KOPT-K1 (cell line): ENCODE data around the gene PNLIPRP3.
"Not testable (repeated sequence)": the region's sequence is repeated elsewhere in the genome, so short reads cannot be mapped to it uniquely, and the experiment has no call there.

ENCODE experiments used
- H3K27ac ChIP-seq: fragments of 200-600 bp; sonication (generic); 2 replicates; pipeline ENCODE4 v1.5.1; 2016; ENCODE audit warnings: antibody characterized with exemption, mild to moderate bottlenecking, low read depth, low read length; ENCODE audit not compliant: poor library complexity, severe bottlenecking
- H3K36me3 ChIP-seq: fragments of 200-600 bp; sonication (generic); 2 replicates; pipeline ENCODE4 v1.5.1; 2017; ENCODE audit warnings: antibody characterized with exemption, mild to moderate bottlenecking, low read length, moderate library complexity; ENCODE audit not compliant: insufficient read depth
- H3K9me3 ChIP-seq: fragments of 200-600 bp; sonication (generic); 2 replicates; pipeline ENCODE4 v1.5.1; 2017; ENCODE audit warnings: antibody characterized with exemption, low read length, mild to moderate bottlenecking; ENCODE audit not compliant: insufficient read depth, poor library complexity, severe bottlenecking

Gene PNLIPRP3

GRCh38 chr10:116427671-116428070 is at the start of gene PNLIPRP3:
TSS of gene PNLIPRP3 (plus strand) at chr10:116427847. CDS start at chr10:116428013, 166 bp downstream.
- Histone ChIP-seq H3K36me3 (no peaks in the 10 kb centered on the region), H3K9me3 (no peaks in the 10 kb centered on the region), H3K27ac (no peak within 1 kb of the TSS)

DNA sequence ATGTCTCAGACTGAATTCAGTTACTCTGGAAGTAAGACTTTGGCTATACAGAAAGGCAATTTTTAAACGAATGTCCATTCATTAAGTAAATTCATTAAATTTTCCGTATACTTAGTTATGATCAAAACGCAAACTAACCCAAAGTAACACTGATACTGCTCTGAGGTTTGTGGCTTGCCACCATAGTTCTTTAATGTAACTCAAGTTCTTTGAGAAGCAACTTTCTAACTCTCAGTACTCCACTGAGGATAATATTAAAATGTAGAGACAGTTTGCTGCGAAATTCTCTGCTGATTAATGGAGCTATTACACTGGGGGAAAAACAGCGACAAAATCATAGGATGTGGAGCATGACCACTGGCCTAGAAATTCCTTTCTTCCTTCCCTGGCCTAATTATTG is 45.4 kb upstream of the PNLIPRP3 start:
- Histone ChIP-seq H3K27ac (no peak overlapping the region), H3K9me3 (no peaks in the 10 kb centered on the region), H3K36me3 (no peaks in the 10 kb centered on the region)

- Histone ChIP-seq H3K27ac (no peak overlapping the region), H3K9me3 (no peaks in the 10 kb centered on the region), H3K36me3 (no peaks in the 10 kb centered on the region)
Observed at GRCh38 chr10:116385311-116385710, 42.3 kb upstream of the PNLIPRP3 start.

DNA sequence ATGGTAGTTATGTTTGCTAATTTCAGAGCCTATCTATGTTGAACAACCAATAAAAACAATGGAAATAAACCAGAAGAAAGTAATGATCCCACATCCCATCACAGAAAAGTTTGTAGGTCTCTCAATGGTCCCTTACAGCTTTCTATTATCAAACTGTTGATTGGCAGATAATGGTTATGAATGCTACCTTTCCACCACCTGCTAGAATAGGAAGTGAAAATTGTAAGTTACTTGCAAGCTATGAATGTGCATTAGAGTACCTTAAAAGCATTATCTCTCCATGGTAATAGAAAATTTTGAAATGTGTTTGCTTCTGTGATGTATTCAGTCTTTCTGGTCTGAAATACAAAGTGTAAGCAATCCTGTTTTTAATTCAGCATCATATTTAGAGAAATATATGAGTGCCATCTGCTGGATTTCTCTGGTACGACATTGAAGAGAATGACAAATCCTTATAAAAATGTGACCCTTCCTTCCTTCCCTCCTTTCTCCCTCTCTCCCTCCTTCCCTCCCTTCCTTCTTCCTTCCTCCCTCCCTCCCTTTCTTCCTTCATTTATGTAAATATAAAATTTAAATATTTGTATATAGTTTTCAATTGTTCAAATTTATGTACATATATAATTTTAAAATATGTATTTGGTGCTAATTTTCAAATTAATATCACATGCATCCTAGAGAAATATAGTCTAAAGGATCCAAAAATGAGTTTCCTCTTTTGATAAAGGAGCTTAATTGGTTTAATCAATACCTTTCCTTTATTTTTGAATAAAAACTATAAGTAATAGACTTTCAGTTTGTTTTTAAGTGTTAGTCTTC is 41.4 kb upstream of the PNLIPRP3 start:
- no peaks in the 10 kb centered on the region for H3K9me3 ChIP-seq
- no peak overlapping the region for H3K27ac ChIP-seq
- no peaks in the 10 kb centered on the region for H3K36me3 ChIP-seq

DNA sequence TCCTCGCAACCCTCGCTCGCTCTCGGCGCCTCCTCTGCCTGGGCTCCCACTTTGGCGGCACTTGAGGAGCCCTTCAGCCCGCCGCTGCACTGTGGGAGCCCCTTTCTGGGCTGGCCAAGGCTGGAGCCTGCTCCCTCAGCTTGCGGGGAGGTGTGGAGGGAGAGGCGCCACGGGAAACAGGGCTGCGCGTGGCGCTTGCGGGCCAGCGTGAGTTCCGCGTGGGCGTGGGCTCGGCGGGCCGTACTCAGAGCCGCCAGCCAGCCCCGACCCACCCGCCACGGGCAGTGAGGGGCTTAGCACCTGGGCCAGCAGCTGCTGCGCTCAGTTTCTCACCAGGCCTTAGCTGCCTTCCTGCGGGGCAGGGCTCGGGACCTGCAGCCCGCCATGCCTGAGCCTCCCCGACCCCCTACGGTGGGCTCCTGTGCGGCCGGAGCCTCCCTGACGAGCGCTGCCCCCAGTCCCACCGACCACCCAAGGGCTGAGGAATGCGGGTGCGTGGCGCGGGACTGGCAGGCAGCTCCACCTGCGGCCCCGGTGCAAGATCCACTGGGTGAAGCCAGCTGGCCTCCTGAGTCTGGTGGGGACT is 34.3 kb upstream of the PNLIPRP3 start:
- H3K27ac ChIP-seq, H3K9me3 ChIP-seq, H3K36me3 ChIP-seq: not testable (repeated sequence)

- Histone ChIP-seq H3K27ac (no peak overlapping the region), H3K9me3 (no peaks in the 10 kb centered on the region), H3K36me3 (no peaks in the 10 kb centered on the region)
Observed at GRCh38 chr10:116395223-116395985, 32.2 kb upstream of the PNLIPRP3 start.

- no peak overlapping the region for H3K27ac ChIP-seq
- H3K36me3 ChIP-seq, result no peaks in the 10 kb centered on the region
- no peaks in the 10 kb centered on the region for H3K9me3 ChIP-seq
Observed at GRCh38 chr10:116398224-116398623, 29.4 kb upstream of the PNLIPRP3 start.

GRCh38 chr10:116402858-116403257 is 24.8 kb upstream of the PNLIPRP3 start:
- no peaks in the 10 kb centered on the region for H3K36me3 ChIP-seq
- H3K27ac ChIP-seq, result no peak overlapping the region
- H3K9me3 ChIP-seq, result no peaks in the 10 kb centered on the region

- H3K9me3 ChIP-seq, result no peaks in the 10 kb centered on the region
- H3K36me3 ChIP-seq, result no peaks in the 10 kb centered on the region
- H3K27ac ChIP-seq, result no peak overlapping the region
Observed at GRCh38 chr10:116403740-116404250, 23.9 kb upstream of the PNLIPRP3 start.

- no peak overlapping the region for H3K27ac ChIP-seq
- no peaks in the 10 kb centered on the region for H3K36me3 ChIP-seq
- H3K9me3 ChIP-seq, result no peaks in the 10 kb centered on the region
Observed at GRCh38 chr10:116408719-116409118, 18.9 kb upstream of the PNLIPRP3 start.

DNA sequence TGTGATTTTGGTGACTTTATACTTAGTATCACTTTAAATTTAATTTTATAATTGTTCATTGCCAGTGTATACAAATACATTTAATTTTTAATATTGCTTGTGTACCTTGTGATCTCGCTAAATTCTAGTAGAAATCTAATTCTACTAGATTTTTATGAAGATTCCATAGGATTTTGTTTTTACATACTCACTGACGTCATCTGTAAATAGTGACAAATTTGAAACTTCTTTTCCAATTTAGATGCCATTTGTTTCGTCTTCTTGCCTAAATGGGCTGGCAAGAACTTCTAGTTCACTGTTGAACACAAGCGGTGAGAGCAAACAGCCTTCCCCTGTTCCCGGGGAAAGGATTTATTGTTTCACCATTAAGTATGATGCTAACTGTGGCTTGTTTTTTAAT is 17.3 kb upstream of the PNLIPRP3 start:
- Histone ChIP-seq H3K27ac (no peak overlapping the region), H3K36me3 (no peaks in the 10 kb centered on the region)

DNA sequence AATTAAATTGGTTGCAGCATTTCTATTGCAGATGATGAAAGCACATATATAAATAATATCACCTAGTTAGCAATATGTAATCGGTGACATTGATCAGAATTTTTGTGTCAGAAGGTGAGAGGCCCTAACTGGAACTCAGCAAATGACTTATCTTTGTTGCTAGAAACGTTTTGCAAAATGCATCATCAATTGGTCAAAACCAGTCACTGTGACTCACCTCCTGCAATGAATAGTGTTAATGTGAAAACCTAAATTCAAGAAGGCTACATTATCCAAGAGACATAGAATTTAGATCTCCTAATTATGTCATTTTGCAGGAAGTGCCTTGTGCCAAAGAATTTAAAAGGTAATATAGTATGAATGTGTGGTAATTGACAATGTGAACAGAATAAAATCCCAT is 9.8 kb upstream of the PNLIPRP3 start:
- Histone ChIP-seq H3K36me3 (no peaks in the 10 kb centered on the region), H3K9me3 (no peaks in the 10 kb centered on the region), H3K27ac (no peak overlapping the region)

More for the DNA sequence above, 17.3 kb upstream of the PNLIPRP3 start:
- no peaks in the 10 kb centered on the region for H3K9me3 ChIP-seq

DNA sequence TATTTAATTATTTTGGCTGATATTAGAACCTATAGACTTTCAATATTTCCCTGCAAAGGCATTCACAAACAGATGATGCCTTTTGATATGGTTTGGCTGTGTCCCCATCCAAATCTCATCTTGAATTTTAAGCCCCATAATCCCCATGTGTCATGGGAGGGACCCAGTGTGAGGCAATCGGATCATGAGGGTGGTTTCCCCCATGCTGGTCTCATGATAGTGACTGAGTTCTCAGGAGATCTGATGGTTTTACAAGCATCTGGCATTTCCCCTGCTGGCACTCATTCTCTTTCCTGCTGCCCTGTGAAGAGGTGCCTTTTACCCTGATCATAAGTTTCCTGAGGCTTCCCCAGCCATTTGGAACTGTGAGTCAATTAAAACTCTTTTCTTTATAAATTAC is 9.3 kb upstream of the PNLIPRP3 start:
- Histone ChIP-seq H3K9me3 (no peaks in the 10 kb centered on the region), H3K36me3 (no peaks in the 10 kb centered on the region), H3K27ac (no peak overlapping the region)

DNA sequence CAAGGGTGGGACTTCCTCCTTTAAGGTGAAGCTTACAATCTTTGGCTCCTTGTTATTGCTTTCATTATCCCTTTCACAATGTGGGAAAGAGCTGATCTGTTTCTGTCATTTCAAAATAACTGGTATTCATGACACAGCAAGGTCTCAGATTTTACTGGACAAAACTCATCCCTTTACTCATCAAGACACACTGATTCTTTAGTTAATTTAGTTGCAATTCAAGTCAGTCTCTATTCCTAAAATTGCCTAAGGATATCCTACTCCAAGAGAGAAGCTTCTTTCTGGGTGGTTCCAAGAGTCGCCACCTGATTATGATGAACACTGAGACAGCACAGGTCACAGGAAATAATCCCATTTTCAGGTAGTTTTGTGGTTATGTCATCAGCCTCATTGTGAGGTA is 5.8 kb upstream of the PNLIPRP3 start:
- Histone ChIP-seq H3K9me3 (no peaks in the 10 kb centered on the region), H3K36me3 (no peaks in the 10 kb centered on the region), H3K27ac (no peak overlapping the region)

DNA sequence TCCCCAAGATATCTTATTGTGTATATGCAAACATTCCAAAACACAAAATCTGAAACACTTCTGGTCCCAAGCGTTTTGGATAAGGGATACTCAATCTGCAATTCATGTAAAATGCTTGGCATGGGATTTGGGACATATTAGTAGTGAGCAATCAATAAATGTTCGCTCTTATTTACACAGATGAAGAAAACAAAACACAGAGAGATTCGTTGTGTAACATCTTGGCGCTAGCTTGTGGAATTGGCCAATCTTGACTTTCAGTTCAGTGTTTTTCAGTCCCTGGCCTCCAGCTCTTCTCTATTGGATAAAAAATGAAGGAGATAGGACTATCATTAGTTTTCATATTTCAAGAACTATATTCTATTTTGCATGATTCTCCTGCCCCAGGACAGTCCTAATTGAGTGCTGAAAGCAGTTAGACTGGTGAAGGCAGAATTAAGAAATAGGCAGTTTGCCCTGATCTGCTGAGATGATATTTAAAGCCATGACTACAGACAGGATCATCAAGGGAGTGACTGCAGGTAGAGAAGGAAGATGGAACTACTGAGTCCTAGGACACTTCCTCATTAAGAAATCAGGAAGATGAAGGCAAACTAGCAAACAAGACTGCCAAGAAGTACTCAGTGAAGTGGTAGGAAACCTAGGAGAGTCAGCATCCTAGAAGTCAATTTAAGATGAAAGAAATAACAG is 1.8 kb downstream of the PNLIPRP3 start:
- Histone ChIP-seq H3K27ac (no peak overlapping the region), H3K36me3 (no peaks in the 10 kb centered on the region), H3K9me3 (no peaks in the 10 kb centered on the region)
